ENCODE data around the gene SRGAP3.

Gene SRGAP3

DNA sequence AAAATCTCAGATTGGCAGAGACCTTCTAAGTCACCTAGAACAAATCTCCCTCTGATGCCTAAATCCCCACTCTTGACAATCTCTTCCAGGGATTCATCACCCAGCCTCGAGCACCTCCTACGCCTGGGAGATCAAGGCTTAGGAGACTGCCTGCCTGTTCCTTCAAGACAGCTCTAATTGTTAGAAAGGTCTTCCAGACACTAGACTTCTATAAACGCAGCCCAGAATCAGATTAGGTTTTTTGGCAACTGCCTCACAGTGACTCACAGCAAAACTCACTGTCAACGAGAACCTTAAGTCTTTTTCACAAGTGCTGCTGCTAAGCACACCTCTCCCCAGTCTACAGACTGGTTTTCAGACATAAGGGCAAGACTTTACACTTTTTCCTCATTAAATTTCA lies 23.1 kb downstream of the SRGAP3 start:
- Mint-ChIP-seq H3K27me3 (no peaks in the 10 kb centered on the region), H3K36me3 (ENCODE audit: low read depth) (no peaks in the 10 kb centered on the region), H3K27ac (no peak overlapping the region), H3K4me1 (ENCODE audit: low read depth) (peaks cover 12% of the 10 kb centered on the region), H3K4me3 (no peak overlapping the region), H3K9me3 (no peaks in the 10 kb centered on the region)
- intact Hi-C loops (cut with micrococcal nuclease), result no loop called here

DNA sequence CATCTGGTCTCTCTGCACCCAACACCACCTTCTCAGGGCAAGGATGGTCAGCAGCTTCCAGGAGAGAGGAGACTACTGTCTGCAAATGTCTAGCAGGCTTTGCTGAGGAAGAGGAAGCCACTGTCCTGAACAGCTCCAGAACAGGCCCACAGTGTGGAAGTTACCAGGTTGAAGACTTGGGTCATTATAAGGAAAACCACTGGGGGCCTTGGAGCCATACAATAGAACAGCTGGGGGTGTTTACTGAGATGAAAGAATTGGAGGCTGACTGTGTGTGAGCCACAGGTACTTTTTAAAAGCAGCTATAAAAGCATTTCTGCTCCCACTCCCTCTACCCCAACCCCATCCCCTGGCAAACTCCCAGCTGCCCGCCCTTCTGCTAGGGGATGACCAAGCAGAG lies 24.2 kb downstream of the SRGAP3 start:
- no peaks in the 10 kb centered on the region for H3K36me3 Mint-ChIP-seq (ENCODE audit: low read depth)
- H3K9me3 Mint-ChIP-seq, result no peaks in the 10 kb centered on the region
- no peak overlapping the region for H3K27ac Mint-ChIP-seq
- intact Hi-C loops (cut with micrococcal nuclease), result no loop called here
- H3K4me1 Mint-ChIP-seq (ENCODE audit: low read depth), result peaks cover 12% of the 10 kb centered on the region
- no peaks in the 10 kb centered on the region for H3K27me3 Mint-ChIP-seq
- no peak overlapping the region for H3K4me3 Mint-ChIP-seq

DNA sequence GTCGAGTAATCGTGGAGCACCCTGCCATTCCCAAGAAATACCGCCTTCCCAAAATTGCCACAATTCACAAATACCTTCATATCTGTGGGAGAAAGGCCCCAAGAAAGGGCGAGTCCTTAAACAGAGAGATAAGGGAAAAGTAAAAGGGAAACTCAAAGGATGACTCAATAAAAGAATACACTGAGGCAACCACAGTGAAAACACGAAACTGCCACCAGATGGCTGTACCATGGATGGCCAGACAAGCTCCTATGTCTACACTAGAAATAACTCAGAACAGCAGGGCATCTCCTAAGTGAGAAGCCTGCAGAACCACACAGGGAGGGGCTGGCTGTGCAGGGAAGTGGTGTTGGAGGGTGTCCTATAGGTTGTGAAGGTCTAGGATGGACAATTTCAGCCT lies 25.0 kb downstream of the SRGAP3 start:
- intact Hi-C loops (cut with micrococcal nuclease), result no loop called here
- Mint-ChIP-seq H3K9me3 (no peaks in the 10 kb centered on the region), H3K27me3 (no peaks in the 10 kb centered on the region), H3K4me1 (ENCODE audit: low read depth) (peaks cover 12% of the 10 kb centered on the region), H3K4me3 (no peak overlapping the region), H3K27ac (no peak overlapping the region), H3K36me3 (ENCODE audit: low read depth) (no peaks in the 10 kb centered on the region)

DNA sequence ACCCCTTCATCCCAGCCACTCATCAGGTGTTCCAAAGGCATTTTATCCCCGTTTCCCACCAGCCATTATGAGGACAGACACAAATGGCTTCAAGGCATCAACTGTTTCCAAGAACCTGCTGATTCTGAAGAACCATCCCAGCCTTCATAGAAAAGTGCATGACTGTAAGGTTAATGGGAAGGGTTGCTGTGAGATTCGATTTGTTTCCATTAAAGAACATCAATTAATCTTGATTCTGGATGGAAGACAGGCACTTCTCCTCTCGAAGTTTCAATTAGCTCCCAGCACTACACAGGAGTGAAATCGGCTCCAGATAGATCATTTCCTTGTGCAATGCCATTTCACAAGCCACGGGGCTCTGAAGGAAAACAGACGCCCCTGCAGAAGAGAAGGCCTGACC lies 25.8 kb downstream of the SRGAP3 start:
- no peak overlapping the region for H3K4me3 Mint-ChIP-seq
- H3K27ac Mint-ChIP-seq, result no peak overlapping the region
- intact Hi-C loops (cut with micrococcal nuclease), result no loop called here
- peaks cover 12% of the 10 kb centered on the region for H3K4me1 Mint-ChIP-seq (ENCODE audit: low read depth)
- H3K36me3 Mint-ChIP-seq (ENCODE audit: low read depth), result no peaks in the 10 kb centered on the region
- H3K27me3 Mint-ChIP-seq, result no peaks in the 10 kb centered on the region
- H3K9me3 Mint-ChIP-seq, result no peaks in the 10 kb centered on the region

DNA sequence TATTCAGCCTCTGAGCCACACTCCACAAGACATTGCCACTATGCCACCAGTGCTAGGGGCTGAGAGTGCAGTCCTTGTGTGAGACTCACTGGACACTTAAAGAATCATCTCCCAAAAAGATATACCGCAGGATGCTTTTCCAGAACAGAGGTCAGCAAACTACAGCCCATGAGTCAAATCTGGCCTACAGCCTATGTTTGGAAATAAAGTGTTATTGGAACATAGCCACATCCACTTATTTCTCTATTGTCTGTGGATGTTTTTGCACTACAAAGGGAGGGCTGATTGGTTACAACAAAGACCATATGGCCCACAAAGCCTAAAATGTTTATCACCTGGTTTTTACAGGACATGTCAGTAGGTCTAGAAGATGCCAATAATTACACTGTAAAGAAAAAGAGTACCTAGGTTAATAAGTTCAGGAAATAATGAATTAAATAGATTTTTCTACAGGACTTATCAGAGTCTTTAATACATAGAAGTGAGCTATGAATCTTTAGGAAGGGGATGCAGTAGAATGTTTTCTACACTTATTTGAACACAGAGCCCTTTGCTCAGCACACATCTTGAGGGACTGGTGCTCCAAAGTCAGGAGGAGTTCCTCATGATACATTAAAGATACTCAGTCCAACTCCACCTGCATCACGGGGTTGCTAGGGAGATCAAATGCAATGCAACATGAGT lies 26.3 kb downstream of the SRGAP3 start:
- H3K27me3 Mint-ChIP-seq, result no peaks in the 10 kb centered on the region
- H3K4me3 Mint-ChIP-seq, result no peak overlapping the region
- H3K4me1 Mint-ChIP-seq (ENCODE audit: low read depth), result peaks cover 12% of the 10 kb centered on the region
- no peak overlapping the region for H3K27ac Mint-ChIP-seq
- H3K36me3 Mint-ChIP-seq (ENCODE audit: low read depth), result no peaks in the 10 kb centered on the region
- intact Hi-C loops (cut with micrococcal nuclease), result no loop called here
- H3K9me3 Mint-ChIP-seq, result no peaks in the 10 kb centered on the region

GRCh38 chr3:9222049-9222448 lies 27.4 kb downstream of the SRGAP3 start:
- Mint-ChIP-seq H3K9me3 (no peaks in the 10 kb centered on the region), H3K27ac (no peak overlapping the region), H3K4me1 (ENCODE audit: low read depth) (peaks cover 12% of the 10 kb centered on the region), H3K4me3 (no peak overlapping the region), H3K36me3 (ENCODE audit: low read depth) (no peaks in the 10 kb centered on the region), H3K27me3 (no peaks in the 10 kb centered on the region)
- intact Hi-C loops (cut with micrococcal nuclease), result no loop called here

- H3K4me1 Mint-ChIP-seq (ENCODE audit: low read depth), result no peaks in the 10 kb centered on the region
- no peak overlapping the region for H3K4me3 Mint-ChIP-seq
- intact Hi-C loops (cut with micrococcal nuclease), result no loop called here
These were observed 31.0 kb downstream of the SRGAP3 start for GRCh38 chr3:9218514-9218846.

DNA sequence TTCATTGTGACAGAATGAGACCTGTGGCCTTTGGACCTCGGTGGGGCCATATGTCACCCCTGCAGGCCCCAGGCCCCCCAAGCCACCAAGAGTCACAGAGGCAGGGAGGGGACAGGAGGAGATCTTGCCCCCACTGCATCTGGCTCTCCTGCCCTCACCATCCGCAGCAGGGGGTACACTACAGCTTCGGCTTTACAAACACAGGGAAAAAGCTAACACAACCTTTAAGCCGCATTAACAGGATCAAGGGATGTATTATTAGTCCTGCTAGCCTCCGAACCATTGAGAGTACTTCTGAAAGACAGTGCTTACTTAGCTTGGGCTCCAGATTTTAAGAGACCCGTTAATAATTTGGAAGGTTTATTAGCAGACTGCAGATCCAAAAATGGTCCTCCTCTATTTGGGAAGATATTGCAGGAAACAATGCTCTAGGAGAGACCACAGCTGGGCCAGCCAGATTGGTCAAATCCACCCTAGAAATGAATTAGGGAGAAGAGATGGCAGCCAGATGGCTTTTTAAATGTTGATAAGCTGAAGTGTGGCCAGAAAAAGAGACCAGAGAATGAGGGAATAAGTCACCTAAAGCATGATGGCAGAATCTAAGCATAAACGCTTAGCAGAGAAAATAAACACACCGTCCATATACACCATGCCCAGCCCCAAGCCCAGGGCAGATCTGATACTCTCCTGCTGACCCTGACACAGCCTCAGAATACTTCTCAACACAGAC lies 31.5 kb downstream of the SRGAP3 start:
- Mint-ChIP-seq H3K27ac (no peak overlapping the region), H3K4me1 (ENCODE audit: low read depth) (no peaks in the 10 kb centered on the region), H3K36me3 (ENCODE audit: low read depth) (no peaks in the 10 kb centered on the region), H3K27me3 (no peaks in the 10 kb centered on the region), H3K4me3 (no peak overlapping the region), H3K9me3 (no peaks in the 10 kb centered on the region)
- intact Hi-C loops (cut with micrococcal nuclease), result no loop called here

More at GRCh38 chr3:9218514-9218846, 31.0 kb downstream of the SRGAP3 start:
- Mint-ChIP-seq H3K27ac (no peak overlapping the region), H3K27me3 (no peaks in the 10 kb centered on the region), H3K9me3 (no peaks in the 10 kb centered on the region), H3K36me3 (ENCODE audit: low read depth) (no peaks in the 10 kb centered on the region)

- Mint-ChIP-seq H3K27ac (no peak overlapping the region), H3K4me3 (no peak overlapping the region), H3K9me3 (no peaks in the 10 kb centered on the region), H3K36me3 (ENCODE audit: low read depth) (no peaks in the 10 kb centered on the region), H3K4me1 (ENCODE audit: low read depth) (no peaks in the 10 kb centered on the region), H3K27me3 (no peaks in the 10 kb centered on the region)
- intact Hi-C loops (cut with micrococcal nuclease), result no loop called here
These were observed 32.7 kb downstream of the SRGAP3 start for GRCh38 chr3:9216736-9217135.

- Mint-ChIP-seq H3K9me3 (no peaks in the 10 kb centered on the region), H3K4me1 (ENCODE audit: low read depth) (no peaks in the 10 kb centered on the region), H3K4me3 (no peak overlapping the region), H3K27ac (no peak overlapping the region), H3K27me3 (no peaks in the 10 kb centered on the region), H3K36me3 (ENCODE audit: low read depth) (no peaks in the 10 kb centered on the region)
- intact Hi-C loops (cut with micrococcal nuclease), result no loop called here
These were observed 34.8 kb downstream of the SRGAP3 start for GRCh38 chr3:9214599-9214998.

DNA sequence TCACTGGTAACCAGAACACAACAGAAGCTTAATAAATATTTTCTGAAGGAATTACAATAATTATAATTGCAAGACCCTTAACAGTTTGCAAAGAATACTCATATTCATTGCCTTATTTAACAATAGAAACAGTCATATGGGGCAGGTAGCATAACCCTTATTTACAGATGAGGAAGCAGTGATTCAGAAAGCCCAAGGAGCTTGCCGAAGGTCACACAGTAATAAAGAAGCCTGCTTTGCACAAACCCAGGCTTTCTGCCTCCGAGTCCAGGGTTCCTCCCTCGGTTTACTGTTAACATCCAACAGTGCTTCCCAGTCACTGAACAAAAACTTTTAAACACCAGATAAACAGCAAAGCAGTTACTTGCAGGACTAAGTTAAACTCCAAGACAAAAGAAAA lies 35.3 kb downstream of the SRGAP3 start:
- intact Hi-C loops (cut with micrococcal nuclease), result no loop called here
- no peaks in the 10 kb centered on the region for H3K4me1 Mint-ChIP-seq (ENCODE audit: low read depth)
- no peaks in the 10 kb centered on the region for H3K9me3 Mint-ChIP-seq
- H3K27me3 Mint-ChIP-seq, result no peaks in the 10 kb centered on the region
- no peak overlapping the region for H3K4me3 Mint-ChIP-seq
- H3K36me3 Mint-ChIP-seq (ENCODE audit: low read depth), result no peaks in the 10 kb centered on the region
- H3K27ac Mint-ChIP-seq, result no peak overlapping the region

DNA sequence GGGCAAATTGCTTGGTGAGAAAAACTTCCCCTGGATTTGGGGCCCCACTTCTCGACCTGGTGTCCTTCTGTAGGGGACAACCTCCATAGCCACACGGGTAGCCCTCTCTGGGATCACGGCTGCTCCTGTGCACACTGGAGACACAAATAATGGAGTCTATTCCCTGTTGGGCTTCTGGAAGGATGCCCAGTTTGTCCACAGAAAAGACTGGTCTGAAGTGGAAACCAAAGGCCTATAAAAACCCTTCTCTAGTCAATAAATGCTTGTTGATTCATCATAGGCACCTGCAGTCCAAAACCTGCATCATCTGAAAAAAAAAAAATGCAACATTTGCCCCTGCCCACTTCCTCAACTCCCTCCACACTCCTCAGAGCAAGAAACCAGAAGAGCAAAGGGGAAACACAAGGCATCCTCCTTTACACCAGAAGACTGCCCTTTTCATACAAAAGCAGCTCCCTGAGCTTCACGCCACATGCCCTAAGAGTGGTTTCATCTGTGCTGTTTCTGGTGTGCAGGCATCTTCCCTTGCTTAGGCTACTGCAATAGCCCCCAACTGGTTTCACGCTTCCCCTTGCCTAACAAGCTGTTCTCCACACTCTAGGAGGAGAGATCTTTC lies 36.3 kb downstream of the SRGAP3 start:
- Mint-ChIP-seq H3K27me3 (no peaks in the 10 kb centered on the region), H3K4me3 (no peak overlapping the region), H3K27ac (no peak overlapping the region), H3K9me3 (no peaks in the 10 kb centered on the region), H3K4me1 (ENCODE audit: low read depth) (no peaks in the 10 kb centered on the region), H3K36me3 (ENCODE audit: low read depth) (no peaks in the 10 kb centered on the region)
- intact Hi-C loops (cut with micrococcal nuclease), result no loop called here

- Mint-ChIP-seq H3K27me3 (no peaks in the 10 kb centered on the region), H3K4me3 (no peak overlapping the region), H3K27ac (no peak overlapping the region), H3K9me3 (no peaks in the 10 kb centered on the region), H3K4me1 (ENCODE audit: low read depth) (peaks cover 5% of the 10 kb centered on the region), H3K36me3 (ENCODE audit: low read depth) (no peaks in the 10 kb centered on the region)
- intact Hi-C loops (cut with micrococcal nuclease), result no loop called here
These were observed 38.1 kb downstream of the SRGAP3 start for GRCh38 chr3:9211155-9211950.

DNA sequence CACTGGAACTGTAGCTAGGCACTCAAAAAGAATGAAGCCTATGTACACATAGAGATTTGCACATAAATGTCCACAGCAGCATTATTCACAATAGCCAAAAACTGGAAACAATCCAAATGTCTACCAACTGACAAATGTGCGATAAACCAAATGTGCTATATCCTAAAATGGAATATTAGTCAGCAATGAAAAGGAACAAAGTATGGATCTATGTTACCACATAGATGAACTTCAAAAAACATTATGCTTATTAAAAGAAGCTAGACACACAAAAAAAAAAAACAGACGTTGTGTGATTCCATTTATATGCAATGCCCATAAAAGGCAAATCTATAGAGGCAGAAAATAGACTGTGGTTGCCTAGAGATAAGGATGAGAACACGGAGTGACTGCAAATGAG lies 39.7 kb downstream of the SRGAP3 start:
- H3K27ac Mint-ChIP-seq, result no peak overlapping the region
- peaks cover 12% of the 10 kb centered on the region for H3K4me1 Mint-ChIP-seq (ENCODE audit: low read depth)
- H3K36me3 Mint-ChIP-seq (ENCODE audit: low read depth), result no peaks in the 10 kb centered on the region
- intact Hi-C loops (cut with micrococcal nuclease), result no loop called here
- no peak overlapping the region for H3K4me3 Mint-ChIP-seq
- H3K27me3 Mint-ChIP-seq, result no peaks in the 10 kb centered on the region
- H3K9me3 Mint-ChIP-seq, result no peaks in the 10 kb centered on the region
